Epithelial cell of prostate (primary cell): Measurements from ENCODE around the gene DNM3.

Experiments used
- DNase-seq: peaks from one replicate; pipeline ENCODE4 v3.0.0-alpha.2; 2011; ENCODE audit warnings: low read depth, low spot score
- H3K27ac ChIP-seq: fragments of 450-650 bp; 2 replicates; pipeline ENCODE4 v1.5.1; 2017; ENCODE audit warnings: mild to moderate bottlenecking

The DNM3 gene

GRCh38 chr1:172201572-172201971 lies 360.3 kb downstream of the DNM3 start:
- no peak overlapping the region for H3K27ac ChIP-seq
- DNase-seq: no peak

- no peak for DNase-seq
- no peak overlapping the region for H3K27ac ChIP-seq
Measured at GRCh38 chr1:172203135-172203823, 362.0 kb downstream of the DNM3 start.

GRCh38 chr1:172203902-172204301 lies 362.6 kb downstream of the DNM3 start:
- no peak for DNase-seq

DNA sequence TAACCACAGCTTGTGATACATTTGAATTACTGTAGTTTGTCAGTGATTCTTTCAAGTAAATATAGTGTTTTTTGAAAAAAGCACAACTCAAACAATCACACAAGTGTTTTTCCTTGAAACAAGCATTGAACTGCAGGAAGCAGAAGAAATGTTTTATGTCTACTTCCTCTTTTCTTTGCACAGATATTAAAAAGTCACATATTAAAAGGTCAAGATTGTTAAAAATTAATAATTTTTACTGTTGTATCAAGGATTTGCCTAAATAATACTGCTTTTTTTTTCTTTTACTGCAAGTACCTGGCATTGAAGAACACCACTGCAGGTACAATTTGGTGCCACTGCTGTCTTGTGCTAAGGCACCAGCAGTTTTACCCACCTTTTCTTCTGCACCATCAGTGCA lies 365.0 kb downstream of the DNM3 start:
- no peak for DNase-seq
- H3K27ac ChIP-seq: no peak overlapping the region

More at GRCh38 chr1:172203902-172204301, 362.6 kb downstream of the DNM3 start:
- no peak overlapping the region for H3K27ac ChIP-seq

- H3K27ac ChIP-seq: no peak overlapping the region
- no peak for DNase-seq
Measured at GRCh38 chr1:172208635-172209034, 367.3 kb downstream of the DNM3 start.

DNA sequence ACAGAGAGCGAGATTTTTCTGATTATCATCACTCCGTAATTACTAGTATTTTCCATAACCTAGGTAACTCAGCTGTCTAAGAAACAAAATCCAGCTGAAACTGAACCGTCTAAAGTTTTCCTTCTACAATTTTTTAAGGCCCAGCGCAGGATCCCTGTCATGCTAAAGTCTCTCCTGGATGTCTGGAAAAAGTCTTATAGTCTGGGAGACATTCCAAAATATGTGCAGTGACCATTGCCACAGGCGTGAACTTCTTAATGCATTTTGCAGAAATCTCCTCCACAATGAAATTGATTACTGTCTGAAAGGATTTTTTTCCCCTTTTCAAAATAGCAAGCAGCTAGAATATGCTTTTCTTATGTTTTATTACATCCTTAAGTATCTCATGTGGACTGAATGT lies 369.9 kb downstream of the DNM3 start:
- H3K27ac ChIP-seq: no peak overlapping the region
- DNase-seq: no peak

- H3K27ac ChIP-seq: no peak overlapping the region
- no peak for DNase-seq
Measured at GRCh38 chr1:172212124-172212523, 370.8 kb downstream of the DNM3 start.

- H3K27ac ChIP-seq: no peak overlapping the region
- no peak for DNase-seq
Measured at GRCh38 chr1:172215006-172215405, 373.7 kb downstream of the DNM3 start.

- DNase-seq: no peak
- H3K27ac ChIP-seq: no peak overlapping the region
Measured at GRCh38 chr1:172219966-172220365, 378.7 kb downstream of the DNM3 start.

DNA sequence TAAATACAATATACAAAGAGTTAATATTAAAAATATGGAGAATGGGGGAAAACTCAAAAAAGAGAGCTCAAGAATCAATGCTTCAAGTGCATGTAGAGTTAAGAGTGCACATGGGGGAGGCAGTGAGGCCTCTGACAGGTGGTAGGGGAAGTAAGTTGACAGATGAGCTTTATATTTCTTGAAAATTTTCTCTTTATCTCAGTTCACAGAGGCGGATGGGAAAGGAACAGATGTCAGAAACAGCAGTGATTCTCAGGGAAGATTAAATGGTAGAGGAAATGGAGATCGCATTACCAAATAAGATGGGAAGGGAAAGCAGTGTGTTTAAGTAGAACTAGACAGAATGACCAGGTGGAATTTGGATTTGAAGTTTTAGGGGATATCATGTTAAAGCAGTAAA lies 379.1 kb downstream of the DNM3 start:
- no peak for DNase-seq

DNA sequence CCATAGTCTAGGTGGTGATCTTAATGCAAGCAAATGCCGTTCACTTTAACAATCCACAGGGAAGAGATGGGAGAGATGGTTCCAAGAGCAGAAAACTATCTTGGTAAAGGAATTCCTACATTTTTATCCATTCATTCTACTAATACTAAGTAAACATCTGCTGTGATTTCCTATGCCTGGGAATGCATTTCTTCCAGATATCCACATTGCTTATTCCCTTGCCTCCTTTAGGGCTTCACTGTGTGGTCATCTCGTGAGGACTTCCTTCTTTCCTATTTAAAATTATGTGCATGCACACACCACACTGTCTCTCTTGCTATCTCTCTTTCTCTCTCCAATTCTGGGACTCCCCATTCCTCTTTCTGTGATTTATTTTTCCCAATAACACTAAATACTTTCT lies 380.1 kb downstream of the DNM3 start:
- H3K27ac ChIP-seq: no peak overlapping the region

More for the DNA sequence above, 379.1 kb downstream of the DNM3 start:
- no peak overlapping the region for H3K27ac ChIP-seq

DNA sequence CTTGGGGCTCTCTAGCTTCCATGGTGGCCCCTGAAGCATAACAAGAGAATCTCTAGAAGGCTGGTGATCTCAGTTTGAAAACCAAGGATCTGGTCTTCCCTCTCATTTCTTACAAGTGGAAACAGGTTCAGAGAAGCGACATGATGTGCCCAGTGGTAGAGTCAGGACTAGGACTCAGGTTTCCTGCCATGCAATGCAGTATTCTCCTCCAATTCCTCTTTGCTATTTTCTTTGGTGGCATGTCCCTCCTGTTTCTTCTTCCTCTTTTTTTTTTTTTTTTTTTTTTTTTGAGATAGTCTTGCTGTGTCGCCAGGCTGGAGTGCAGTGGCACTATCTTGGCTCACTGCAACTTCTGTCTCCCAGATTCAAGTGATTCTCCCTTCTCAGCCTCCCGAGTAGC lies 383.6 kb downstream of the DNM3 start:
- DNase-seq: no peak
- no peak overlapping the region for H3K27ac ChIP-seq

More for the DNA sequence above, 380.1 kb downstream of the DNM3 start:
- no peak for DNase-seq

DNA sequence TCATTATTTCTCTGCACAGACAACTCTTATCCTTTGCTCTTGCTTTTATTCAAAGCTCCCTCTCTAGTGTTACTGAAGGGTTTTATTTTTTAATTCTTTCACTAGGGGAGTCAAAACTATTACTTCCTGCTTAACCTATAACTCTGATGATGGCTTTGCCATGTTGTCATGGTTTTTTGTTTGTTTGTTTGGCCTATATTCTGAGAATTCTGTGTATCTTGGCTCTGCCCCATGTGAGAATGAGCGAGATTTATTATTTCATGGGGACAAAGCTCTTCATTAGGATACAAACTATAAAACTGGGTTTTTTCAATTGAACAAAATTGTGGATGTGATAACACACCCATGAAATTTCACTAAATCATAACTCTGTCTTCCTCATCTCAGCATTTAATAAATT lies 388.6 kb downstream of the DNM3 start:
- no peak for DNase-seq
- H3K27ac ChIP-seq: no peak overlapping the region

DNA sequence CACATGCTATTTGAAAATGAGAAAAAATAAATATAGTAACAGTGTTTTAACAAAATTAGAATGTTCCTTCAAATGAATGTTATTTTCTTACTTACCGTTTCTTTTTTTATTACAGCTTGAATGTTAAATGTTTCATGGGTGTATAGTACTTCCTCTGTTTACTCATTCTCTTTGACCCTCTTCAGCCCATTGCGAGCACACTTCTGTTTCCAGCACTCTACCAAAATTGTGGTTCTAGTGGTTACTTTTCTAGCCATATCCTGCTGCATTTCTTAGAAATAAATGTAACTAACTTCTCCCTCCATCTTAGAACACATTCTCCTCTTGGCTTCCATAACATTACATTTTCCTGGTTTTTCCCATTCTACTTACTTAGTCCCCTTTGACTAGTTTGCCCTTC lies 389.2 kb downstream of the DNM3 start:
- no peak overlapping the region for H3K27ac ChIP-seq
- DNase-seq: no peak

GRCh38 chr1:172236958-172237357 lies 395.7 kb downstream of the DNM3 start:
- no peak overlapping the region for H3K27ac ChIP-seq
- DNase-seq: no peak

DNA sequence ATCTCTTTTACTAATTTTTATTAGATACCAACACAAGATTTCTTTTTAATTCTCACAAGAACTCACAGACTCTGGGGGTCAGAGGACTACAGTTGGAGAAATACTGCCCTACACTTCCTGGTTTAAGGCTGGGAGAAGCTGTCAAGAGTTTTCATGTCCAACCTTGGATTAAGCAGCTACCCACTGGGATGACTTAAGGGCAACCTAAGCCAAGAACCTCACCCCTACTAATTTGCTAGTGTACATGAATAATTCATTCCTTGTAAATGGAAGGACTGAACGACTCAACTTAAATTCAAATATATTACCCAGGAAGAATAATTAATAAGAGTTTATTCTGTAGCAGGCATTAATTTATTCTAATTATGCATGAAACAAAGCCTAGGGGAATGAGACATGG lies 396.9 kb downstream of the DNM3 start:
- DNase-seq: no peak
- no peak overlapping the region for H3K27ac ChIP-seq

DNA sequence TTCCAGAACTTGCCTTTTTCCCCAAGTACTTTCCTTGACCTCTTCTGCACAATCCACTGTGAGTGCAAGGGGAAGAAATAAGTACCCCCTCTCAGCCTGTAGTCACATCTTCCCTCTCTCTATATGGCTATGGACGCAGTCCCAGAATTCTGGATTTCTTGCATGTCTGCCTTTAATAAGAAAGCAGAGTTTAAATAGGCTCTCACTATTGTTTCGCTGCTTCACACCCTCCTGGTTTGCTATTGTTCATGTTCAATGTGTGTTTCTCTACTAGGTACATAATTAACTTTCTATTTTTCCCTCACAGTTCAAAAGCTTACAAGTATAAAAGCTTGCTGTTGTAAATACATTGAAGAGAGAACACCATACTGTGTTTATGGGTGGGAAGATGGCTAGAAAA lies 397.7 kb downstream of the DNM3 start:
- H3K27ac ChIP-seq: no peak overlapping the region
- no peak for DNase-seq

- no peak overlapping the region for H3K27ac ChIP-seq
- DNase-seq: no peak
Measured at GRCh38 chr1:172239901-172240300, 398.6 kb downstream of the DNM3 start.

DNA sequence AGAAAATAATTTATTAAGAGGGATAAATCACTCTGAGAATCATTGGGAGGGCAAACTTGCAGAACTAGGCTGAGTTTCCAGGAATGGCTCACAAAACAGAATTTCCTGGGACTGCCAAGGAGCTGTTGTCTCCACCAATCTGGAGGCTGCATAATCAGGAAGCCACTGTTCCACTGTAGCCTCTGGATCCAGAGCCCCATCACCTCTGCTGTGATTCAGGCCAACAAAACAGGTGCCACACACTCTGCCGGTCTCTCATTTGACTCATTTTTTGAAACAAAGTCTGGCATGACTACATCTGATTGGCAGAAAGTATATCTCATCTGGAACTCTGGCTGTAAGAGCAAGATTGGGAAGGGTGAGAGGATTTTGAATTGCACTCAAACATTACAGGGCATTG lies 400.2 kb downstream of the DNM3 start:
- no peak for DNase-seq
- no peak overlapping the region for H3K27ac ChIP-seq

DNA sequence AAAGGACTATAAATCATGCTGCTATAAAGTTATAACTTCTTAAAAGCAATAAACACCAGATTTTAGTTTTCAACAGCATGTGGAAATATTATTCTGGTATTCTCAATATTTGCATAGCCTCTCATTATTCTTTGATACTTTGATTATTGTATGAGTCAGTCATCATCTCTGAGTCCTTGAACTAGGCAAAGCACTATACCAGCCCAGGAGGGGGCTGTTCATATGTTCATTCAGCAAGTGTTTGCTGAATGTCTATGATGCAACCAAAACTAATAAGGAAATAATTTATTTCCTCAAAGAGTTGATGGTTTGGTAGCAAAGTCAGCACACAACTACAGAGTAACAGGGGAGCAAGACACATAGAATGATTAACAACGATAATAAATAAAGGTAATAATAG lies 403.6 kb downstream of the DNM3 start:
- no peak overlapping the region for H3K27ac ChIP-seq
- no peak for DNase-seq

- peak overlapping the region; percentile 10 for H3K27ac ChIP-seq
- DNase-seq: no peak
Measured at GRCh38 chr1:172245788-172246187, 404.5 kb downstream of the DNM3 start.

DNA sequence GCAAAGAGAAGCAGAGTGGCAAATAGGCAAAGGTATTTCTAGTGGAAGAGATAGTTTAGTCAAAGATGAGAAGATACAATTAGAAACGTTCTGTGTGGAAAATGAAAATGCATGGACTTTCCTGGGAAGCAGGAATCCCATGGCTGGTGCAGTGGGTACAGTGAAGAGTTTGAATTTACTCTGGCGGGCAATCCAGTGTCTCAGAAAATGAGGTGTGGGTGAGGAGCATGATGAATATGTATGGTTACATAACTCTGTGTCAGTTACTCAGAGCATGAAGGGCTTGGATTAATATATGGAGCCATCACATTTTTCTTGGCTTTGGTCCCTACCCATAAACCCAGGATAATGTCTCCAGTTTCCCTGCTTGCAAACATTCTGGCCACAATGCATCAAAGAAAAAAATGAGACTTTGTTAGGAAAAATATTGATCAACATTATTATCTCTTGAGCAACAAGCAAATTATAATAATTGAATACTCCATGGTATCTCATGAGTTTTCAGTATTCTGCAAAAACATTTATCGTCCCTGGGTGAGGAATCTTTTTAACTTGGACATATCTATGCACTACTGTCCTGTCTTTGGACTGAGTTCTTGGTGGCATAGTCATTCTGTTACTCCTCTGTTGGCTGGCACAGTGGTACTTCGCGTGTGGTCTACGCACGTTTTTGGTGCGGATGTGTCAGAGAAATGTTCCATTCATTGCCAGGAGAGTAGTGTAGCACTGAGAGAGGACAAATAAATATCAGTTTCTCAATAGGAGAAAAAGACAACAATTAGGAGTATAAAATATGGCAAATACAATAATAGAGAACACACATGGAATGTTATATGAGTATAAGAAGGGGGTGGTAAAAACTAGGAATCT lies 405.5 kb downstream of the DNM3 start:
- H3K27ac ChIP-seq: no peak overlapping the region
- no peak for DNase-seq
